Measurements from ENCODE around the gene ASCL5. TPM values are rescaled to one million over a fixed set of nuclear protein-coding genes. Genes with fewer than 3 reads are reported as not detected.

Gene ASCL5
- total and polyA plus RNA-seq, 9 of the 15 experiments (the other 6 are each of a cell fraction or from before 2014, with no cell fraction given): 0.09 TPM; not detected in 8

DNA sequence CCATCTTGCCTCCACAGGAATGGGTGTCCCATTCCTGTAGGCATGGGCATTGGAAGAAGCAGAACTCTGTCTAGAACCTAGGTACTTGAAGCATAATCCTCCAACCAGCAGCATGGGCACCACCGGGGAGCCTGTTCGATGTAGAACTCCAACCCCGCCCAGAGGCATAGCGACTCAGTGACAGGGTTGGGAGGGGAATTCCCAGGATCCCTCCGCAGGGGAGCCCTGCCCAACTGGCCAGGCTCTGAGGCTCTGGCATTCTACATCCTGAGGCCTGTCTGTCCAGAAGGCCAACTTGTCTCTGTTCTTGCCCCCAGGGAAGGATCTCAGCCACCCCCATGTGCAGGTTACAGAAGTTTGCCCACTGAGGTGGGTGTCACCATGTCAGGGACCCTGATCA is 53.0 kb downstream of the ASCL5 start:
- Histone ChIP-seq H3K4me2 (ENCODE audit: insufficient read depth, low read length) (no peak overlapping the region), H3K36me3 (ENCODE audit: control insufficient read depth, insufficient read depth, low read length) (no peaks in the 10 kb centered on the region), H3K4me3 (no peak overlapping the region), H3K27ac (ENCODE audit: extremely low read depth, low read depth, low read length) (no peak overlapping the region), H3K9me3 (replicated peaks; ENCODE audit: control insufficient read depth, insufficient read depth, low read depth, low read length) (no peaks in the 10 kb centered on the region), H3K9me1 (ENCODE audit: control insufficient read depth, insufficient read depth, low read length) (no peaks in the 10 kb centered on the region), H4K20me1 (replicated peaks; ENCODE audit: control insufficient read depth, insufficient read depth, low read length) (peaks cover 18% of the 10 kb centered on the region), H3K27me3 (ENCODE audit: control insufficient read depth in 2 of 2, insufficient read depth in 2 of 2, low read length in 2 of 2) (peaks cover 84 to 93% of the 10 kb centered on the region in 2 experiments), H2AFZ (ENCODE audit: low read depth, low read length) (no peak overlapping the region), H3K9ac (ENCODE audit: insufficient read depth in 1 of 2, low read depth in 2 of 2, low read length in 2 of 2) (no peak overlapping the region), H3K79me2 (ENCODE audit: control insufficient read depth, insufficient read depth, low read length) (no peaks in the 10 kb centered on the region), H3K4me1 (replicated peaks in 1 of 2; ENCODE audit: control insufficient read depth in 2 of 2, insufficient read depth in 2 of 2, low read length in 2 of 2) (no peaks in the 10 kb centered on the region)
- ATAC-seq (no peak), DNase-seq (ENCODE audit: extremely low read depth in 1 of 4, low spot score in 3 of 4) (no peak), FAIRE-seq (no peak)
- intact Hi-C loops (cut with micrococcal nuclease): no loop called here
- BruUV-seq (replicated peaks): no TSS peak
- TF ChIP-seq EHMT2 (IDR thresholded peaks at IDR 0.05): no peak
- TF ChIP-seq SMARCC2 (IDR thresholded peaks at IDR 0.05; ENCODE audit: low read depth): no peak
- TF ChIP-seq, protein P1, sequence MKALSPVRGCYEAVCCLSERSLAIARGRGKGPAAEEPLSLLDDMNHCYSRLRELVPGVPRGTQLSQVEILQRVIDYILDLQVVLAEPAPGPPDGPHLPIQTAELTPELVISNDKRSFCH (CRISPR knock-in tag; IDR thresholded peaks at IDR 0.05): no peak
- TF ChIP-seq, protein P1 (tag; IDR thresholded peaks at IDR 0.05): no peak
- TF ChIP-seq, protein P2, sequence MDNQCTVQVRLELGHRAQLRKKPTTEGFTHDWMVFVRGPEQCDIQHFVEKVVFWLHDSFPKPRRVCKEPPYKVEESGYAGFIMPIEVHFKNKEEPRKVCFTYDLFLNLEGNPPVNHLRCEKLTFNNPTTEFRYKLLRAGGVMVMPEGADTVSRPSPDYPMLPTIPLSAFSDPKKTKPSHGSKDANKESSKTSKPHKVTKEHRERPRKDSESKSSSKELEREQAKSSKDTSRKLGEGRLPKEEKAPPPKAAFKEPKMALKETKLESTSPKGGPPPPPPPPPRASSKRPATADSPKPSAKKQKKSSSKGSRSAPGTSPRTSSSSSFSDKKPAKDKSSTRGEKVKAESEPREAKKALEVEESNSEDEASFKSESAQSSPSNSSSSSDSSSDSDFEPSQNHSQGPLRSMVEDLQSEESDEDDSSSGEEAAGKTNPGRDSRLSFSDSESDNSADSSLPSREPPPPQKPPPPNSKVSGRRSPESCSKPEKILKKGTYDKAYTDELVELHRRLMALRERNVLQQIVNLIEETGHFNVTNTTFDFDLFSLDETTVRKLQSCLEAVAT (IDR thresholded peaks at IDR 0.05): no peak
- TF ChIP-seq POLR2G (IDR thresholded peaks at IDR 0.05; ENCODE audit: low read depth, low read length): no peak
- no peak for TF ChIP-seq BMI1 (IDR thresholded peaks at IDR 0.05; ENCODE audit: low read length)
- TF ChIP-seq CBX1 (IDR thresholded peaks at IDR 0.05; ENCODE audit: low read depth): no peak
- TF ChIP-seq, protein P3, sequence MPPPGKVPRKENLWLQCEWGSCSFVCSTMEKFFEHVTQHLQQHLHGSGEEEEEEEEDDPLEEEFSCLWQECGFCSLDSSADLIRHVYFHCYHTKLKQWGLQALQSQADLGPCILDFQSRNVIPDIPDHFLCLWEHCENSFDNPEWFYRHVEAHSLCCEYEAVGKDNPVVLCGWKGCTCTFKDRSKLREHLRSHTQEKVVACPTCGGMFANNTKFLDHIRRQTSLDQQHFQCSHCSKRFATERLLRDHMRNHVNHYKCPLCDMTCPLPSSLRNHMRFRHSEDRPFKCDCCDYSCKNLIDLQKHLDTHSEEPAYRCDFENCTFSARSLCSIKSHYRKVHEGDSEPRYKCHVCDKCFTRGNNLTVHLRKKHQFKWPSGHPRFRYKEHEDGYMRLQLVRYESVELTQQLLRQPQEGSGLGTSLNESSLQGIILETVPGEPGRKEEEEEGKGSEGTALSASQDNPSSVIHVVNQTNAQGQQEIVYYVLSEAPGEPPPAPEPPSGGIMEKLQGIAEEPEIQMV (tag; conservative IDR thresholded peaks at IDR 0.05; ENCODE audit: low read depth): no peak
- no peak for TF ChIP-seq KDM4B (IDR thresholded peaks at IDR 0.05; ENCODE audit: borderline replicate concordance in 2 of 2, low read depth in 1 of 2)
- TF ChIP-seq MXI1 (IDR thresholded peaks at IDR 0.05; ENCODE audit: low read depth, low read length): no peak
- TF ChIP-seq, protein P4, sequence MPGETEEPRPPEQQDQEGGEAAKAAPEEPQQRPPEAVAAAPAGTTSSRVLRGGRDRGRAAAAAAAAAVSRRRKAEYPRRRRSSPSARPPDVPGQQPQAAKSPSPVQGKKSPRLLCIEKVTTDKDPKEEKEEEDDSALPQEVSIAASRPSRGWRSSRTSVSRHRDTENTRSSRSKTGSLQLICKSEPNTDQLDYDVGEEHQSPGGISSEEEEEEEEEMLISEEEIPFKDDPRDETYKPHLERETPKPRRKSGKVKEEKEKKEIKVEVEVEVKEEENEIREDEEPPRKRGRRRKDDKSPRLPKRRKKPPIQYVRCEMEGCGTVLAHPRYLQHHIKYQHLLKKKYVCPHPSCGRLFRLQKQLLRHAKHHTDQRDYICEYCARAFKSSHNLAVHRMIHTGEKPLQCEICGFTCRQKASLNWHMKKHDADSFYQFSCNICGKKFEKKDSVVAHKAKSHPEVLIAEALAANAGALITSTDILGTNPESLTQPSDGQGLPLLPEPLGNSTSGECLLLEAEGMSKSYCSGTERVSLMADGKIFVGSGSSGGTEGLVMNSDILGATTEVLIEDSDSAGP (CRISPR knock-in tag; IDR thresholded peaks at IDR 0.05): no peak
- TF ChIP-seq, protein P5, sequence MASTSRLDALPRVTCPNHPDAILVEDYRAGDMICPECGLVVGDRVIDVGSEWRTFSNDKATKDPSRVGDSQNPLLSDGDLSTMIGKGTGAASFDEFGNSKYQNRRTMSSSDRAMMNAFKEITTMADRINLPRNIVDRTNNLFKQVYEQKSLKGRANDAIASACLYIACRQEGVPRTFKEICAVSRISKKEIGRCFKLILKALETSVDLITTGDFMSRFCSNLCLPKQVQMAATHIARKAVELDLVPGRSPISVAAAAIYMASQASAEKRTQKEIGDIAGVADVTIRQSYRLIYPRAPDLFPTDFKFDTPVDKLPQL (IDR thresholded peaks at IDR 0.05; ENCODE audit: extremely low read depth, insufficient read length): no peak
- TF ChIP-seq ZNF551 (CRISPR knock-in tag; IDR thresholded peaks at IDR 0.05): no peak
- TF ChIP-seq SRSF1 (IDR thresholded peaks at IDR 0.05; ENCODE audit: low read depth, low read length): no peak
- no peak for TF ChIP-seq ZNF347 (CRISPR knock-in tag; IDR thresholded peaks at IDR 0.05; ENCODE audit: low read depth)
- TF ChIP-seq RFX5 (IDR thresholded peaks at IDR 0.05; ENCODE audit: low read depth, low read length): no peak
- 0% methylated on average over 4 of the region's 5 CpGs for WGBS (ENCODE audit: insufficient coverage, low coverage, missing lambda C conversion rate)
- POLR2A ChIA-PET: interaction anchor here (1.0 kb wide), 1 partner anchor 10 kb away, joined by 3 read pairs; no protein-coding TSS in a partner anchor
- CTCF ChIA-PET (ENCODE audit: low intra/inter-chr PET ratio): no interaction called here
- in situ Hi-C loops (cut with MboI): no loop called here

All from K562 (cell line).